Muscle of arm (tissue), 14 donors: Measurements from ENCODE around the gene MACROD2. TPM values are rescaled to one million over a fixed set of nuclear protein-coding genes. Genes with fewer than 3 reads are reported as not detected.
"Not testable (repeated sequence)": the region's sequence is repeated elsewhere in the genome, so short reads cannot be mapped to it uniquely, and the experiment has no call there.

Source experiments
- DNase-seq: peaks from one replicate; pipeline ENCODE4 v3.0.0-alpha.2; 2013
- long read RNA-seq, 11 donors: transcript quantifications; one replicate each; lab custom pipeline, GENCODE V29; 2026
- polyA plus RNA-seq, 12 donors: library from polyadenylated mRNA; unstranded; fragments of 120-200 nt; gene quantifications; one replicate each; pipeline ENCODE4 v1.2.1, GENCODE V29; 2013; ENCODE audit not compliant: insufficient read length in 12 of 12

The MACROD2 gene
- 10 to 100 TPM in 1 of 12 donors, 1 to 10 TPM in 10, not detected in 1; 2.7 to 19.1 (median 4.0) TPM for polyA plus RNA-seq
- long read RNA-seq, donor 1, partial matches to known transcripts: 16 of 35 reads
- long read RNA-seq, donor 1, other reads (novel, unspliced or antisense): 17 of 35 reads
- long read RNA-seq, donor 2, partial matches to known transcripts: 0 of 1 reads
- long read RNA-seq, donor 2, other reads (novel, unspliced or antisense): 0 of 1 reads
- long read RNA-seq, donor 3, full-length matches to known transcripts: 1 of 1 reads
- long read RNA-seq, donor 3, partial matches to known transcripts: 0 of 1 reads
- long read RNA-seq, donor 3, other reads (novel, unspliced or antisense): 0 of 1 reads
- long read RNA-seq, donor 4: 0 reads
- long read RNA-seq, donor 5: 0 reads
- long read RNA-seq, donor 6: 0 reads
- long read RNA-seq, donor 7: 0 reads
- long read RNA-seq, donor 8: 0 reads
- long read RNA-seq, donor 9: 0 reads
- long read RNA-seq, donor 10, full-length matches to known transcripts: 1 of 1 reads
- long read RNA-seq, donor 10, partial matches to known transcripts: 0 of 1 reads
- long read RNA-seq, donor 10, other reads (novel, unspliced or antisense): 0 of 1 reads
- long read RNA-seq, donor 11, full-length matches to known transcripts: 1 of 1 reads
- long read RNA-seq, donor 11, partial matches to known transcripts: 0 of 1 reads
- long read RNA-seq, donor 11, other reads (novel, unspliced or antisense): 0 of 1 reads

- peak; percentile 80 for DNase-seq
These were observed at the start of gene MACROD2 for GRCh38 chr20:13995086-13995665. MACROD2 (plus strand) TSS chr20:13995516.

GRCh38 chr20:13947719-13948118, 47.6 kb upstream of the MACROD2 start:
- DNase-seq: no peak

GRCh38 chr20:13953227-13953626, 42.1 kb upstream of the MACROD2 start:
- DNase-seq: no peak

GRCh38 chr20:13960119-13960518, 35.2 kb upstream of the MACROD2 start:
- no peak for DNase-seq

- no peak for DNase-seq
These were observed 34.8 kb upstream of the MACROD2 start for GRCh38 chr20:13960525-13960924.

GRCh38 chr20:13984211-13984610, 11.1 kb upstream of the MACROD2 start:
- no peak for DNase-seq

GRCh38 chr20:13990465-13990864, 4.9 kb upstream of the MACROD2 start, which contains the start of gene SEL1L2:
SEL1L2 (minus strand) TSS chr20:13990614; CDS start chr20:13990534, 80 bp downstream.
- DNase-seq: no peak

- DNase-seq: no peak
These were observed 4.0 kb upstream of the MACROD2 start for GRCh38 chr20:13991311-13991710.

GRCh38 chr20:13991955-13992354, 3.4 kb upstream of the MACROD2 start:
- DNase-seq: not testable (repeated sequence)

- DNase-seq: peak; percentile 1
These were observed 525 bp downstream of the MACROD2 start for GRCh38 chr20:13995841-13996240.

- peak; percentile 7 for DNase-seq
These were observed 949 bp downstream of the MACROD2 start for GRCh38 chr20:13996265-13996664.

GRCh38 chr20:14000917-14001316, 5.6 kb downstream of the MACROD2 start:
- DNase-seq: no peak

GRCh38 chr20:14005996-14006395, 10.7 kb downstream of the MACROD2 start:
- no peak for DNase-seq

- DNase-seq: no peak
These were observed 13.9 kb downstream of the MACROD2 start for GRCh38 chr20:14009208-14009607.

GRCh38 chr20:14012671-14013070, 17.4 kb downstream of the MACROD2 start:
- no peak for DNase-seq

- no peak for DNase-seq
These were observed 35.7 kb downstream of the MACROD2 start for GRCh38 chr20:14030991-14031390.

GRCh38 chr20:14033310-14033709, 38.0 kb downstream of the MACROD2 start:
- no peak for DNase-seq

- DNase-seq: no peak
These were observed 41.3 kb downstream of the MACROD2 start for GRCh38 chr20:14036567-14036966.

GRCh38 chr20:14044712-14045276, 49.5 kb downstream of the MACROD2 start:
- DNase-seq: not testable (repeated sequence)

- DNase-seq: no peak
These were observed 51.2 kb downstream of the MACROD2 start for GRCh38 chr20:14046534-14046933.

- DNase-seq: no peak
These were observed 53.8 kb downstream of the MACROD2 start for GRCh38 chr20:14049111-14049510.

GRCh38 chr20:14051454-14051853, 56.1 kb downstream of the MACROD2 start:
- no peak for DNase-seq
